ENCODE measurements around the gene KIR2DL4.
"Not testable (repeated sequence)": the region's sequence is repeated elsewhere in the genome, so short reads cannot be mapped to it uniquely, and the experiment has no call there.

KIR2DL4 gene

GRCh38 chr19:54775830-54776229, 27.6 kb upstream of the KIR2DL4 start:
- H3K9ac ChIP-seq (ENCODE audit: low read length); H3K4me3 ChIP-seq (ENCODE audit: low read depth, low read length); H3K27ac ChIP-seq (ENCODE audit: low read depth, low read length); H3K4me1 ChIP-seq (ENCODE audit: control insufficient read depth, insufficient read depth, low read length); H3K36me3 ChIP-seq (ENCODE audit: control insufficient read depth, insufficient read depth, low read length): not testable (repeated sequence)
- Histone ChIP-seq H3K9me3 (ENCODE audit: control insufficient read depth, insufficient read depth, low read depth, low read length) (peaks cover 47% of the 10 kb centered on the region; the same call in 1 of the 2 replicates), H3K27me3 (ENCODE audit: control insufficient read depth, insufficient read depth, low read length) (peaks cover 10% of the 10 kb centered on the region; the same call in 1 of the 2 replicates)

- Histone ChIP-seq H3K9me3 (ENCODE audit: control insufficient read depth, insufficient read depth, low read depth, low read length) (peaks cover 37% of the 10 kb centered on the region; the same call in 1 of the 2 replicates), H3K27me3 (ENCODE audit: control insufficient read depth, insufficient read depth, low read length) (peaks cover 10% of the 10 kb centered on the region; the same call in 1 of the 2 replicates)
- H3K36me3 ChIP-seq (ENCODE audit: control insufficient read depth, insufficient read depth, low read length); H3K4me1 ChIP-seq (ENCODE audit: control insufficient read depth, insufficient read depth, low read length); H3K27ac ChIP-seq (ENCODE audit: low read depth, low read length); H3K9ac ChIP-seq (ENCODE audit: low read length); H3K4me3 ChIP-seq (ENCODE audit: low read depth, low read length): not testable (repeated sequence)
Observed at GRCh38 chr19:54777851-54778250, 25.6 kb upstream of the KIR2DL4 start.

- H3K9ac ChIP-seq (ENCODE audit: low read length); H3K4me3 ChIP-seq (ENCODE audit: low read depth, low read length); H3K36me3 ChIP-seq (ENCODE audit: control insufficient read depth, insufficient read depth, low read length); H3K27ac ChIP-seq (ENCODE audit: low read depth, low read length); H3K4me1 ChIP-seq (ENCODE audit: control insufficient read depth, insufficient read depth, low read length): not testable (repeated sequence)
- peaks cover 10% of the 10 kb centered on the region; the same call in 1 of the 2 replicates for H3K27me3 ChIP-seq (ENCODE audit: control insufficient read depth, insufficient read depth, low read length)
- peaks cover 33% of the 10 kb centered on the region; the same call in 1 of the 2 replicates for H3K9me3 ChIP-seq (ENCODE audit: control insufficient read depth, insufficient read depth, low read depth, low read length)
Observed at GRCh38 chr19:54778896-54779295, 24.5 kb upstream of the KIR2DL4 start.

GRCh38 chr19:54782916-54783315, 20.5 kb upstream of the KIR2DL4 start:
- H3K9ac ChIP-seq (ENCODE audit: low read length); H3K4me3 ChIP-seq (ENCODE audit: low read depth, low read length); H3K27me3 ChIP-seq (ENCODE audit: control insufficient read depth, insufficient read depth, low read length); H3K36me3 ChIP-seq (ENCODE audit: control insufficient read depth, insufficient read depth, low read length); H3K27ac ChIP-seq (ENCODE audit: low read depth, low read length); H3K4me1 ChIP-seq (ENCODE audit: control insufficient read depth, insufficient read depth, low read length): not testable (repeated sequence)
- peaks cover 41% of the 10 kb centered on the region; the same call in 1 of the 2 replicates for H3K9me3 ChIP-seq (ENCODE audit: control insufficient read depth, insufficient read depth, low read depth, low read length)

GRCh38 chr19:54786091-54786723, 17.2 kb upstream of the KIR2DL4 start:
- not testable (repeated sequence) for H3K4me3 ChIP-seq (ENCODE audit: low read depth, low read length); H3K27ac ChIP-seq (ENCODE audit: low read depth, low read length); H3K9ac ChIP-seq (ENCODE audit: low read length); H3K36me3 ChIP-seq (ENCODE audit: control insufficient read depth, insufficient read depth, low read length); H3K4me1 ChIP-seq (ENCODE audit: control insufficient read depth, insufficient read depth, low read length)
- Histone ChIP-seq H3K27me3 (ENCODE audit: control insufficient read depth, insufficient read depth, low read length) (peaks cover 16% of the 10 kb centered on the region; the same call in 1 of the 2 replicates), H3K9me3 (ENCODE audit: control insufficient read depth, insufficient read depth, low read depth, low read length) (peaks cover 61% of the 10 kb centered on the region; the same call in 1 of the 2 replicates)

GRCh38 chr19:54788154-54788553, 15.3 kb upstream of the KIR2DL4 start:
- H3K9me3 ChIP-seq (ENCODE audit: control insufficient read depth, insufficient read depth, low read depth, low read length) = peaks cover 61% of the 10 kb centered on the region; the same call in 1 of the 2 replicates
- peaks cover 33% of the 10 kb centered on the region; the same call in 1 of the 2 replicates for H3K27me3 ChIP-seq (ENCODE audit: control insufficient read depth, insufficient read depth, low read length)
- H3K36me3 ChIP-seq (ENCODE audit: control insufficient read depth, insufficient read depth, low read length) = not testable (repeated sequence)

GRCh38 chr19:54790711-54791110, 12.7 kb upstream of the KIR2DL4 start:
- H3K9me3 ChIP-seq (ENCODE audit: control insufficient read depth, insufficient read depth, low read depth, low read length) = peaks cover 62% of the 10 kb centered on the region; the same call in 1 of the 2 replicates
- H3K4me3 ChIP-seq (ENCODE audit: low read depth, low read length) = no peak overlapping the region
- H3K36me3 ChIP-seq (ENCODE audit: control insufficient read depth, insufficient read depth, low read length) = no peaks in the 10 kb centered on the region
- no peaks in the 10 kb centered on the region for H3K4me1 ChIP-seq (ENCODE audit: control insufficient read depth, insufficient read depth, low read length)
- no peak overlapping the region for H3K27ac ChIP-seq (ENCODE audit: low read depth, low read length)
- peaks cover 39% of the 10 kb centered on the region; the same call in 1 of the 2 replicates for H3K27me3 ChIP-seq (ENCODE audit: control insufficient read depth, insufficient read depth, low read length)
- no peak overlapping the region for H3K9ac ChIP-seq (ENCODE audit: low read length)

More at GRCh38 chr19:54788154-54788553, 15.3 kb upstream of the KIR2DL4 start:
- H3K4me3 ChIP-seq (ENCODE audit: low read depth, low read length); H3K4me1 ChIP-seq (ENCODE audit: control insufficient read depth, insufficient read depth, low read length); H3K27ac ChIP-seq (ENCODE audit: low read depth, low read length); H3K9ac ChIP-seq (ENCODE audit: low read length): not testable (repeated sequence)

- Histone ChIP-seq H3K9me3 (ENCODE audit: control insufficient read depth, insufficient read depth, low read depth, low read length) (peaks cover 58% of the 10 kb centered on the region; the same call in 1 of the 2 replicates), H3K4me3 (ENCODE audit: low read depth, low read length) (no peak overlapping the region), H3K4me1 (ENCODE audit: control insufficient read depth, insufficient read depth, low read length) (no peaks in the 10 kb centered on the region), H3K9ac (ENCODE audit: low read length) (no peak overlapping the region), H3K27ac (ENCODE audit: low read depth, low read length) (no peak overlapping the region), H3K27me3 (ENCODE audit: control insufficient read depth, insufficient read depth, low read length) (peaks cover 39% of the 10 kb centered on the region; the same call in 1 of the 2 replicates), H3K36me3 (ENCODE audit: control insufficient read depth, insufficient read depth, low read length) (no peaks in the 10 kb centered on the region)
Observed at GRCh38 chr19:54791476-54791875, 11.9 kb upstream of the KIR2DL4 start.

- H3K4me1 ChIP-seq (ENCODE audit: control insufficient read depth, insufficient read depth, low read length) = no peaks in the 10 kb centered on the region
- no peak overlapping the region for H3K9ac ChIP-seq (ENCODE audit: low read length)
- no peak overlapping the region for H3K4me3 ChIP-seq (ENCODE audit: low read depth, low read length)
- peaks cover 47% of the 10 kb centered on the region; the same call in 1 of the 2 replicates for H3K27me3 ChIP-seq (ENCODE audit: control insufficient read depth, insufficient read depth, low read length)
- H3K27ac ChIP-seq (ENCODE audit: low read depth, low read length) = no peak overlapping the region
- H3K9me3 ChIP-seq (ENCODE audit: control insufficient read depth, insufficient read depth, low read depth, low read length) = peaks cover 59% of the 10 kb centered on the region; the same call in 1 of the 2 replicates
- no peaks in the 10 kb centered on the region for H3K36me3 ChIP-seq (ENCODE audit: control insufficient read depth, insufficient read depth, low read length)
Observed at GRCh38 chr19:54792814-54793213, 10.6 kb upstream of the KIR2DL4 start.

GRCh38 chr19:54795758-54796157, 7.7 kb upstream of the KIR2DL4 start:
- no peaks in the 10 kb centered on the region for H3K4me1 ChIP-seq (ENCODE audit: control insufficient read depth, insufficient read depth, low read length)
- no peaks in the 10 kb centered on the region for H3K36me3 ChIP-seq (ENCODE audit: control insufficient read depth, insufficient read depth, low read length)
- no peak overlapping the region for H3K9ac ChIP-seq (ENCODE audit: low read length)
- no peak overlapping the region for H3K4me3 ChIP-seq (ENCODE audit: low read depth, low read length)
- H3K27ac ChIP-seq (ENCODE audit: low read depth, low read length) = no peak overlapping the region
- H3K27me3 ChIP-seq (ENCODE audit: control insufficient read depth, insufficient read depth, low read length) = peaks cover 42% of the 10 kb centered on the region; the same call in 1 of the 2 replicates
- peaks cover 50% of the 10 kb centered on the region; the same call in 1 of the 2 replicates for H3K9me3 ChIP-seq (ENCODE audit: control insufficient read depth, insufficient read depth, low read depth, low read length)

- no peaks in the 10 kb centered on the region for H3K4me1 ChIP-seq (ENCODE audit: control insufficient read depth, insufficient read depth, low read length)
- H3K9ac ChIP-seq (ENCODE audit: low read length) = no peak overlapping the region
- H3K27ac ChIP-seq (ENCODE audit: low read depth, low read length) = no peak overlapping the region
- H3K9me3 ChIP-seq (ENCODE audit: control insufficient read depth, insufficient read depth, low read depth, low read length) = peaks cover 62% of the 10 kb centered on the region; the same call in 1 of the 2 replicates
- no peak overlapping the region for H3K4me3 ChIP-seq (ENCODE audit: low read depth, low read length)
- H3K36me3 ChIP-seq (ENCODE audit: control insufficient read depth, insufficient read depth, low read length) = no peaks in the 10 kb centered on the region
- H3K27me3 ChIP-seq (ENCODE audit: control insufficient read depth, insufficient read depth, low read length) = peaks cover 17% of the 10 kb centered on the region; the same call in 1 of the 2 replicates
Observed at GRCh38 chr19:54804101-54804500, 691 bp downstream of the KIR2DL4 start.

All from HUES6 (cell line).